HG03558 (cell line): Measurements from ENCODE around the gene DGCR8.
A peak's percentile ranks its signal among the peaks of the same experiment; 100 is the strongest.

Experiments
- ATAC-seq: cut with Tn5 transposase; IDR thresholded peaks from one replicate; pipeline ENCODE4 v1.9.1; 2021; ENCODE audit warnings: moderate number of reproducible peaks; ENCODE audit not compliant: unreplicated experiment; ENCODE audit errors: extremely low read depth

Gene DGCR8

DNA sequence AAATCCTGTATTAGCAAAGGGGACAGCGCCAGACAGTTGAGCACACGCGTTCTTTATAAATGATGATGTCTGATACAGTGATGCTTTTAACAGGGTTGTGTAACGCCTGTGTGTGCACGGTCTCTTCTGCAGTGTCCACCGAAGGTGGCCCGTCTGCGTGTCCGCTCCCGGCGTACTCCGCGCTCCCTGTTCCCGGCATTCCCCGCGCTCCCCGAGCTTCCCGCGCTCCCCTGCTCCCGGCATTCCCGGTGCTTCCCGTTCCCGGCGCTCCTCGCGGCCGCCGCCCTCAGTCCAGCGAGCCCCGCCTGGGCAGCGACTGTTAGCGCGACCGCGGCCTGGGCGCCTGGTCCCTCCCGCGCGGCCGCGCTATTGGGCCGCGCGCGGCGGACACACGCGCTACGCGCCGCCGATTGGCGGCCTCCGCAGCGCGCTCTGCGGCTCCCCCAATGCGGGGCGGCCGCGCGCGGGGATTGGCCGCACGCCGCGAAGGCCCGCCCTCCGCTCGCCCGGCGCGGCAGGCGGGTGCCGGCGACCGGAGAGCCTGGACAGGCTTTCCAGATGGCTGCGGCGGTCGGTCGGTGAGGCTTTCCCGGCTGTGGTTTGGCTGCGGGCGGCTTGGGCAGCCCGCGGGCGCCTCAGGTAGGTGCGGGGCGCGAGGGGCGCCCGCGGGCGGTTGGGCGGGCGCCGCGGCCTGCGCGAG, at the start of gene DGCR8:
TSS of gene DGCR8 (plus strand) at position 497 of the 700 bp plus-strand sequence. CDS start 5,723 bp downstream, outside the sequence.
- ATAC-seq = peak; percentile 54

DNA sequence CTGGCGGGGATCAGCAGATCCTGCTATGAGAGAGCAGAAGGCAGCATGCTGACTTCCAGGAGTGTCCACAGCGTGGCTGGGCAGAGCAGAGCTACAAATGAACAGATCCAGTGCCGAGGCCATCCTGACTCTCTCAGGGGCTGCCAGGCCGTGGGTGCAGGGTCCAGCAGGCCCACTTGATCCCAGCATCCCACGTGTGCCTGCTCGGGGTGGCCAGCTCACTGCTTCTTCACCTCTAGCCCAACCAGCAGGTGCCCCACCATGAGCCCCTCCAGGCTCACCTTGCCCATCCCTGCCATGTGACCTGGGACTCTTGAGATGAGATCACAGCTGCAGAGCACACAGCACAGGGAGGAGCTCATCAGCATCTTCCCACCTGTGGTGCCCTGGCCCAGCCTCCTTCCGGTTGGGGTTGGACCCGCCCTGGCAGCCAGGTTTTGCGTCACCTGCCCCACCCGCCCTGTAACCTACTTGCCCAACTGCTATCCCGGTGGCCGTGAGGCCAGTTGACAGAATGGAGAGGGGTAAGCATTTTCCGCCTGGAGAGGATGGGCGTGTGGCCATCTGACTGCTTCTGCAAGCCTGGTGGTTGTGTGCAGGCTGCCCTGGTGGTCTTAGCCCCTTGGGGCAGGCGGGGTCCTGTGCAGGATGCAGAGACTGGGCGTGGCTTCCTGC, 48.2 kb upstream of the DGCR8 start:
- ATAC-seq = no peak

DNA sequence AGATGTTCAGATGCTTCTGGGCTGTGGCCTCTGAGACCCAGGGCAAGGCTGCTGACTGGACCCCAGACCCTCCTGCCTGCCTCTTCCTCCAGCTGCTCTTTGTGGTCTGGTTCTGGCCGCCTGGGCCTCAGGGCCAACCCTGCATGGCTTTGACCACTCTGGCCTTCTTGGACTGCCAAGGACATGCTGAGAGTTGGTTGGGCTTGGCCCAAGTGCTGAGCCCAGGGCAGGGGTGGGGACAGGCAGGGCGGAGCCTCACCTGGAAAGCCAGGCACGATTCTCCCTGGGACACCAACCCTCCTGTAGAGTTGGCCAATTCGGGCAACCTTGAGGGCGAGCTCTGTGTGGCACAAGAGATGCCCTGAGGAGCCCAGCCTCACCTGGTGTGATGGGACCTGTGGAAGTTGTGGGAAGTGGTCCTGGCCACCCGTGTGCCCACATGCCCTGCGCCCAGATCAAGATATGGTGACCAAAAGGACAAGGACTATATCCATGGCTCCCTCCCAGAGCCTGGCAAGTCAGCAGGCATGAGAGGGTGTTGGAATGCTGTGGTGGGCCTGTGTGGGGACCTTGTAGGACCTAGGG, 47.5 kb upstream of the DGCR8 start:
- ATAC-seq = no peak

DNA sequence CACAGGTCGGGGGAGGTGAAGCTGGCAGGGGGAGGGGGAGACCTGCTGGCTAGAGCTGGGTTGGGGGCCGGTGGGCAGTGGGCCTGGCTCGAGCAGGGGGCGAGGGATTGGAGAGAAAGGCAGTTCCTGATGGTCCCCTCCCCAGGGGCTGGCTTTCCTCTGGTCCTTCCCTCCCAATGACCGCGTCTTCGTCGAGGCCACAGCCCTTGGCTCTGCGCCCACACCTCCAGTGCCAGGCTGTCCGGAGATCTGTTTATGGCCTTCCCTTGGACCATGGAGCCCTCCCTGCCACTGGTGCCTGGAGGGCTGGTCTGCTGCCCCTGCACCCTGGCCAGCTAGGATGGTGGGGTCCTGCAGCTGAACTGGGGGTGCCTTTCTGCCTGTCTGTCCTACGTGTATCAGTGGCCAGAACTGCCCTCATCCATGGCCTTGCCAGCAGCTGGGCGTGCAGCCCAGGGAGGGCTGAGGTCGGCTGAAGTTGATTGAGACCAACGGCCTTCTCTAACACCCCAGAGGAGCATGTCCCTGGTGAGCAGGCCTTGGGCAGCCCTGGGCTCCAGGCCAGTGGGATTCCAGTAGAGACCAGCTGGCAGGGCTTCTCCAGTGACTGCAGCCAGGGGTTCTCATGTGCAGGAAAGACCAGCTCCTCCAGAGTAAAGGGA, 46.9 kb upstream of the DGCR8 start:
- ATAC-seq = no peak

DNA sequence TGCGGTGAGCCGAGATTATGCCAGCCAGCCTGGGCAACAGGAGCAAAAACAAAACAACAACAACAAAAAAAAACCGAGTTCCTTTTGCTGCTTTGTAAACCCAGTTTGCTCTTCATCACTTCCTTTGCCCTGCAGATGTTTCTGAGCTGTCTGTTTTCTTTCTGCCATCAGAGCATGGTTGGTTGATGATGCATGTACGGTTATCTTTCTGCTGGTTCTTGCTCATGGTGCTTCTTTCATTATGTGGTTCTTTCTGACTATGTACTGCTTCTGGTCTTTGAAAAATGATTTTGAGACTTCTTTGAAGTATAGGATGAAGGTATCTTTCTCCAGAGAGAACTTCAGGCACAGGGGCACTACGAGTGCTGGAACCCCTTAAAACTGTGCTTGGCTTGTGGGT, 45.9 kb upstream of the DGCR8 start:
- no peak for ATAC-seq

DNA sequence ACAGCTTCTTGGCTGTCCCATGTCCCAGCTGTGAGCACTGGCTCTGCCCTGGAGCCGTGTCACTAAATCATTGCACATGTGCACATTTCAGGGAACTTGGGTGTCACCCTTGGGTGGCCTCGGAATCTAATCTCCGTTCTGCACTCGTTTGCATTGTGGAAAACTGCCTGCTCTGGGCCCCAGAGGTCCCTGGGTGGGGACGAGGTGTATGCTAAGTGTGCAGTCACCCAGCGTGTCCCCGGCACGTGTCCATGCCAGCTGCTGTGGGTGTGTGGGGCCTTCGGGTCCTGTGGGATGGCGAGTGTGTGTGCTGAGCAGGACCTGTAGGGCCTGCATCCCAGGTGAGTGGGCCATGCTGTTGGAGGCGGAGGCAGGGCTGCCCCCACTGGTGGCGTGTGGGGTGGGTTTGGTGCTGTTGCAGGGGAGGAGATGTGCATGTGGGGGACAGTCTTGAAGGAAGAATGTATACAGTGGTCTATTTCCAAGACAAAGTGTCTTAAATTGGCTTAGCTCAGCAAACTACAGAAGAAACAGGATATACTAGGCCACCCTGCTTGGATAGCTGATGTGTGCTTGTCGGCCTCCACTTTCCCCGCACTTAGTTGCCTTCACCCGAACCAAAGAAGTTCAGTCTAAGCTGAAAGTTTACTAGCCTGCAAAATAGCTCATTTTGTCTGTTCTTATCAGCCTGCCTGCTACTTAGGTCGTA, 44.5 kb upstream of the DGCR8 start:
- no peak for ATAC-seq

DNA sequence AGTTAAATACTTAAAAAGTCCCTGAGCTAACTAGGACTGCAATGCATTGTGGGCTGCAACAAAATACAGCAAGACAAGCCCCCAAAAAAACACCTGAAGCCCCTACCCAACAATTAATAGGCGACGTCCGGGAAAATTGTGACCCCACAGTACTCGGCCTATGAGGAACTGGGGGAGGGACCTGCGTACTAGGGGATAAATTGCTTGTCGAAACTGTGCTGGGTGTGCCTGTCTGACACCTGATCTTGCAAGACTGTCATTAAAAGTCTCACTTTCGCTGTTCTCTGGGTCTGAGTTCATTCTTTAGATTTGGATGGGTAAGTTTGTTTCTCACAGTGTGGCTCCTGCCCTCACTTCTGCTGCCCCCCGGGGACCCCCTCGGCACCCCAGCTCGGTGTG, 44.0 kb upstream of the DGCR8 start:
- no peak for ATAC-seq

DNA sequence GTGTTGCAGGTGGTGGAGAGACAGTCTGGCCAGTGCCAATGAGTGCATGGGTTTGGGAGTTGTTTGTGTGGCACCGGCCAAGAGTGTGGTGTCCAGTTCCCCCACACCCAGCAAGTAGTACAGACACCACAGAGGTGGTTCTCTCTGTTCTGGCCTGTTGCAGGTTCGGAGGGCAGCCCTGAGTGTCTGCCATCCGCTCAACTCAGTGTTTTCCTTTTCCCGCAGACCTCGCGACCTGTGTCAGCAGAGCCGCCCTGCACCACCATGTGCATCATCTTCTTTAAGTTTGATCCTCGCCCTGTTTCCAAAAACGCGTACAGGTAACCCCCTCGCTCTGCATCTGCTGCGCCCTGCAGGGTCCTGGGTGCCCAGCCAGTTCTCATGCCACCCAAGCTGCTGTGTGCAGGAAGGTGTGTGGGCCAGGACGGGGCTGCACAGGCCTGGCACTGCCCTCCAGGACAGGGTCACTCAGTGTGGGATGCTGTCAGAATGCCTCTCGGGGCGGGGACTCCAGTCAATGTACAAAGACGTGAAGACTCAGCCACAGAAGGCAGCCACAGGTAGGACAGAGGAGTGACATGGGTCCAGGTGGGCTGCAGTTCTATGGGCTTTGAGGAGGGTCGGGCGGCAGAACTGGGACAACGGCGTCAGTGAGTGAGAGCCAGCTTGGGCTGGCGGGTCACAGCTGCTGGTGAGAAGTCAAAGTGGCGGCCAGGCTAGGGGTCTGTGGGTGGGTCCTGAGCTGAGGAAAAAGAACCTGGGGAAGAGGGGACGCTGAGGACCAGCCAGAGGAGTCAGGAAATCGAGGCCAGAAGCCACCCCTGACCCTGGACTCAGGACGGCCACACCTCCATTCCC, 43.3 kb upstream of the DGCR8 start:
- ATAC-seq = no peak

DNA sequence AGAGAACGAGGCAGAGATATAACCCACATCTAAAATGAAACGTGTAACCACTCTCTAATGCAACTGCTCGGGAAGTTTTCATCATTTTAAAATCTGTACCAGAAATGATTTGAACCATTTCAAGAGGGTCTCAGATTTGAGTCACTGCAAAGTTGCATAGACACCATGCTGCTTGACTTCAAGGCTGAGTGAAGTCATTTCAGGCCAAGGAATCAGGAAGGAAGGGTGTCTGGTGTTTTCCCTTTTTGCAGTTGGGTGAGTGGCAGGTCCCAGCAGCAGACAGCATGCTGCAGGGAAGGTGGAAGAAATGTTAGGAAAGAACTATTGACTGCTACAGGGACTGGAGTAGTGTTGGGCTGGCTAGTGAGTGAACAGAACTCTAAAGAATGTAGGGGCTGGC, 42.6 kb upstream of the DGCR8 start:
- ATAC-seq = no peak

DNA sequence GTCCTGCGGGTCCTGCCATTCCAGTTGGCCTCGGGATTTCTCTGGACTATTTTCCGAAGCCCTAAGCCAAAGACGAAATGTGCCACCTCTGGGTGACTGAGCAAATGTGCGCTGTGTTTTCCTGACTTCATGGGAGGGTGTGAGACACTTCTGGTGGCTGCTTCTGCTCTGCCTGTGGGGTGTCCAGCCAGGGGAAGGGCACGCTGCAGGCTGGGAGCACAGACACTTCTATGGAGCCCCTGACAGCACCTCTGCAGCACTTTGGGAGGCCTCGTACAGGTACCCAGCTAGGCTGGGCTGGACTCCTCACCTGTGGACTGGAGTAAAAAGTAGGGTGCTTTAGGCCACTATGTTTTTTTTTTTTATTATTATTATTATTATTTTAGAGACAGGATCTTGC, 41.5 kb upstream of the DGCR8 start:
- ATAC-seq = no peak

DNA sequence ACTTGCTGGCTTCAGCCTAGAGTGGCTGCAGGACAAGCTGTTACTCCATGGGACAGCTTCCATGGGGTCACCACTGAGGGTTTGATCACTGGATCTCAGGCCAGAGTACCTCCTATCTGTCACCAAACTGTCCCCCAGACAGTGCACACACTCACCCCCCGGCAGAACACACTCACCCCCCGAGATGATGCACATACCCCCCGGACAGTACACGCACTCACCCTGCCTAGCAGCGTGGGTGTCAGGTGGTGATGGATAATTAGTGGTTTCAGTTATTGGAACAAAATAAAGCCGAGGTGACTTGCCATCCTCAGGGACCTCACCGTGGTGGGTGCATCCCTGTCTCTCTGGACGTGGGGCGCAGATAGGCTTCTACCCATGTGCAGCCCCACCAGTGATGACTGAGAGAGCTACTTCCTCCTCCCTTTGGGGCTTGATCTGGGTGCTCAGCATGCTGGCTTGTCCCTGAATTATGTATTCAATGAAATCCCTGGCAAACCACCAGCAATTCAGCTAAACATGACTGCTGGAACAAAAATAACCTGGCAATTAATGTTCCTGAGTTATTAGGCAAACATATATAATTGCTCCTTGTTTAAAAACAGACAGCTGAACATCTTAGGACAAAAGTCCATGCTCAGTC, 40.2 kb upstream of the DGCR8 start:
- ATAC-seq = no peak

DNA sequence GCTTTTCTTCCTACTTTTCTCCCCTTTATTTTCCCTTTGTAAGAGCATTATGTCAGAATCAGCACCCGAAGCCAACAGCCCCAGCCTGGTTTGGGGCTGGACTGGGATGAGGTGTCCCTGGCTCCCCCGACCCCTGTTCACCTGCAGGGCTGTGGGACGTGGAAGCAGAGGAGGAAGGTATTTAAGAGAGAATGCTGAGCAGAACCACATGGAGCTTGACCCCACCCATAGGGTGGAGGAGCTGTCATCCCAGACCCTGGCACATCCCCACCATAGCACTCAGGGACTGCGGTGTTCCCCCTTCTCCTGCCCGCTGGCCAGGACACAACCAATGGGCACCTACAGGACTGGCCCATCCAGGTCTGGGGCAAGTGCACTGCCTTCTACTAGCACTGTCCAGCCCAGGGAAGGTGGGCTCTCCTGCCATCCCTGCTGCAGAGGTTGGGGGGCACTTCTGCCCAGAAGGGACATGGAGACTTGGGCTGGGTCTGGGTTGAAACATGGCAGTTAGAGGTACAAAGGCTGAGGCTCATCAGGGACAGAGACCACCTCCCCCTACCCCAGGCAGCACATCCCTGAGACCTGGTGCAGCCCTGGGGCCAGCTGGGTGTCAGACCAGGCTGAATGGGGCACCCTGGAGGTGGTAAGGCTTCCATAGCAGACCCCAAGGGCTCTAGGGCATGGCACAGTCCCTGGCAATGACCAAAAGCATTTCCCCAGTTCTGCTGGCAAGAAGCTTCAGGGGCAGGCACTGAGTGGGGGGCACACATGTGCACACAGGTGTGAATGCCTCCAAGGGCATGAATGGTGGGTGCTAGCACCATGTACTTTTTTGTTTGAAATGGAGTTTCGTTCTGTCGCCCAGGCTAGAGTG, 39.5 kb upstream of the DGCR8 start:
- ATAC-seq = no peak

DNA sequence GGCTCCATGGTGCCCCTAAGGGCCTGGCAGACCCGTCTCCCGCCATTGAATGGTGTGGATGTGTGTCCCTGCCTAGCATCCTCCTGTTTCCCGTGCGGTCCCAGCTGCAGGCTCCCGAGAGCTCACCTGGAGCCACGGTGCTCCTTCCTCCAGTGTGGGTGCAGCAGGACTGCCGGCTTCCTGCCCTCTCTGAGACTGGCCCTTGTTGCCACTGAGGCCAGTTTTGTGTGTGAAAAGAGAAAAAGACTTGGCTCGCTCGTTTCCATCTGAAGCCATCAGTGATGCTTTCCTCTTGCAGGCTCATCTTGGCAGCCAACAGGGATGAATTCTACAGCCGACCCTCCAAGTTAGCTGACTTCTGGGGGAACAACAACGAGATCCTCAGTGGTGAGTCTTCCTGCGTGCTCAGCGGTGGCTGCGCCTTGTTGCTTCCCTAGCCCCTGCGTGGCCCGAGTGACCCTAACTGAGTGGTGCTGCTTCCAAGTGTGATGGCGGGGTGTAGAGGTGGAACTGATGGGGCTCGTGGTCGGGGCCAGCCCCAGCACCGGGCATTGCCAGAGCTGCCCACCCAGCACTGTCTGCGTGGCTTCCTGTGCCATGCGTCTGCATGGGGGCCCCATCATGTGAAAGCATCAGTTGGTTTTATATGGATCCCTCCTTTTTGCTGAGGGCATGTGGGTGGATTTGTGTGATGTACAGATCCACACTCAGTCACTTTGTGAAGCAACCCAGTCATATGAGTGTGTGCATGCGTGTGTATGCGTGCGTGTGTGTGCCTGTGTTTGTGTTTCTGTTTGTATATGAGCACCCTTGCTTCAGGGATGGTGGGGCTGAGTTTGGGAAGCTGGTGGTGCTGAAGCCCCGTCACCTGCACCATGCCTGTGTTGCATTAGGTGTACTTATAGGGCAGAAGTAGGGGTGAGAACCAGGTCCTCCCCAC, 36.7 kb upstream of the DGCR8 start:
- no peak for ATAC-seq

DNA sequence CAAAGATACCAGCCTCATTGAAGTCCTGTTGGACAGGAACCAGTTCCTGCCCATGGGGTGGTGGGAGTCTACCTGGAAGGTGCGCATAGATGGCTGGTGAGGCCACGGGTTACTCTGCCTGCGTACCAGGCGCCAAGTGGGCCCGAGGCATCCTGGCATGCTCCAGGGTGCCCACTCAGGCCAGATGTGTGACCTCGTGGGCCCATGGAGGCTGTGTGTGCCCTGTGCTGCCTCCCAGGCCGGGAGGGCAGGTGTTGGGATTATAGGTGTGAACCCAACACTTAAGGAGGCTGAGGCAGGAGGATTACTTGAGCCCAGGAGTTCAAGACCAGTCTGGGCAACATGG, 36.1 kb upstream of the DGCR8 start:
- no peak for ATAC-seq

DNA sequence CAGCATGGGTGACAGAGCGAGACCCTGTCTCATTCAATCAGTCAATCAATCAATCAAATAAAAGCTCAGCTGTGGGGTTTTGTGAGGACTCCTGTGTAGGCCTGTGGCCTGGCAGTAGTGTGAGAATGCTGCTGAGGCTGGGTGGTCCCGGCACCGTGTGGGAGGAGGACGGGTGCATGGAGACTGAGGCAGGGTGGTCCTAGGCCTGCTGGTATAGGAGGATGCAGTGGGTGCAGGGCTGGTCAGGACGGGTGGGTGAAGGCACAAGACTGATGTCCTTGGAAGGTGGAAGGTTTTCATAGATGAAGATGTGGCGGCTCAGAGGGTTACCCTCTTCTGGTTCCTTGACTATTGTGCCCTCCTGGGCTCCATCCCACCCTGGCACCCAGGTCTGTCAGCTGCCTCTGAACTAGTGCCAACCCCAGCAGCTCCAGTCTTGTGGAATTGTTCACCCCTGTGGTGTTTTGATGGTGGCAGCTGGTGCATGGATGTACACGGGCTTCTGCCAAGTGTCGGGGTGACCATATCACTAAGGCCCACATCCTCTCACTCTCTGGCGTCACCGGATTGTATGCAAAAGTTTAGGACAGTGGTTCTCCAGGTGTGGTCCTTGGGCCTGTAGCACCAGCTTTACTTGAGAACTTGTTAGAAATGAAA, 35.4 kb upstream of the DGCR8 start:
- no peak for ATAC-seq

DNA sequence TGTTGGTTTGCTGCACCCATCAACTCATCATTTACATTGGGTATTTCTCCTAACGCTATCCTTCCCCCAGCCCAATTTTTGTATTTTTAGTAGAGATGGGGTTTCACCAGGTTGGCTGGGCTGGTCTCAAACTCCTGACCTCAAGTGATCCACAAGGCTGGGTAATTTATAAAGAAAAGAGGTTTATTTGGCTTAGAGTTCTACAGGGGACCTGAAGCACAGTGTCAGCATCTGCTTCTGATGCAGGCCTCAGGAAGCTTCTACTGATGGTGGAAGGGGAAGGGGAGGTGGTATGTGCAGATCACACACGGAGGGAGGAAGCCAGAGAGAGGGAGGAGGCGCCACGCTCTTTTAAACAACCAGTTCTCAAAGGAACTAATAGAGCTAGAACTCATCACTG, 33.3 kb upstream of the DGCR8 start:
- no peak for ATAC-seq

DNA sequence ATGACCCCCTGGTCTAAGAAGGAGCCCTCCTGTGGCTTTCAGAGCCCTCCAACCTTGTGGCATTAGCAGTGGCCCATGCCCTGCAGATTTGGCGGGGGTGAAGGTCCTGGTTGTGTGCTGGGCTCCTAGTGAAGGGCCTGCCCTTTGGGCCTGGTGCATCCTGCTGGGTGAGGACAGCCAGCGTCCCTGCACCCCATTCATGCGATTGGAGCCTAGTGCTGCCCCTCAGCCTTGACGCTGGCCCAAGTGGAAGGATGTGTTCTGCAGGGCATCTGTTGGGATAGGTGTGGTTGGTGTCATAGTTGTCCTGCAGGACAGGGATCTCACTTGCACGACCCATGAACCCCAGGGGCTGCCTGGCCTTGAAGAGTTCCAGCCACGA, 28.1 kb upstream of the DGCR8 start:
- no peak for ATAC-seq
